AG10803 (cell line): ENCODE results near the gene EPX.
"Not testable (repeated sequence)": the region's sequence is repeated elsewhere in the genome, so short reads cannot be mapped to it uniquely, and the experiment has no call there.

Experiments used
- DNase-seq: peaks from one replicate; pipeline ENCODE4 v3.0.0; 2010; ENCODE audit warnings: low read depth
- H3K4me3 ChIP-seq: 2 replicates; pipeline ENCODE4 v1.5.1; 2011; ENCODE audit warnings: mild to moderate bottlenecking, low read length, control low read depth
- CTCF ChIP-seq: conservative IDR thresholded peaks from 2 replicates; pipeline ENCODE4 v1.5.1; 2011; ENCODE audit warnings: mild to moderate bottlenecking, low read length, control low read depth, inconsistent platforms

Gene EPX

GRCh38 chr17:58192612-58193011, at the start of gene EPX:
Gene EPX, plus strand, starts transcription at chr17:58192726. Its CDS starts 121 bp downstream, at chr17:58192847.
- no peak for TF ChIP-seq CTCF

GRCh38 chr17:58143335-58143734, 49.2 kb upstream of the EPX start:
- DNase-seq, H3K4me3 ChIP-seq: not testable (repeated sequence)

More at GRCh38 chr17:58192612-58193011, at the start of gene EPX:
- DNase-seq: no peak
- H3K4me3 ChIP-seq: no peak within 1 kb of the TSS

- TF ChIP-seq CTCF: no peak
- no peak overlapping the region for H3K4me3 ChIP-seq
- DNase-seq: no peak
Observed at GRCh38 chr17:58144801-58145200, 47.7 kb upstream of the EPX start.

- no peak for DNase-seq
- TF ChIP-seq CTCF: no peak
Observed at GRCh38 chr17:58147930-58148434, 44.5 kb upstream of the EPX start, which contains the start of gene OR4D1. Gene OR4D1, plus strand, starts transcription at chr17:58148384. Its CDS starts 6,770 bp downstream, at chr17:58155154.

GRCh38 chr17:58148609-58149008, 43.9 kb upstream of the EPX start:
- no peak for DNase-seq
- H3K4me3 ChIP-seq: no peak overlapping the region
- TF ChIP-seq CTCF: no peak

More at GRCh38 chr17:58147930-58148434, 44.5 kb upstream of the EPX start, which contains the start of gene OR4D1:
- H3K4me3 ChIP-seq: no peak within 1 kb of the TSS

GRCh38 chr17:58150394-58150793, 42.1 kb upstream of the EPX start:
- DNase-seq: no peak
- no peak overlapping the region for H3K4me3 ChIP-seq
- no peak for TF ChIP-seq CTCF

GRCh38 chr17:58153046-58153445, 39.5 kb upstream of the EPX start:
- TF ChIP-seq CTCF: no peak
- no peak overlapping the region for H3K4me3 ChIP-seq
- DNase-seq: no peak
